ENCODE results near the gene NCK2.
A peak's percentile ranks its signal among the peaks of the same experiment; 100 is the strongest.

NCK2 gene

DNA sequence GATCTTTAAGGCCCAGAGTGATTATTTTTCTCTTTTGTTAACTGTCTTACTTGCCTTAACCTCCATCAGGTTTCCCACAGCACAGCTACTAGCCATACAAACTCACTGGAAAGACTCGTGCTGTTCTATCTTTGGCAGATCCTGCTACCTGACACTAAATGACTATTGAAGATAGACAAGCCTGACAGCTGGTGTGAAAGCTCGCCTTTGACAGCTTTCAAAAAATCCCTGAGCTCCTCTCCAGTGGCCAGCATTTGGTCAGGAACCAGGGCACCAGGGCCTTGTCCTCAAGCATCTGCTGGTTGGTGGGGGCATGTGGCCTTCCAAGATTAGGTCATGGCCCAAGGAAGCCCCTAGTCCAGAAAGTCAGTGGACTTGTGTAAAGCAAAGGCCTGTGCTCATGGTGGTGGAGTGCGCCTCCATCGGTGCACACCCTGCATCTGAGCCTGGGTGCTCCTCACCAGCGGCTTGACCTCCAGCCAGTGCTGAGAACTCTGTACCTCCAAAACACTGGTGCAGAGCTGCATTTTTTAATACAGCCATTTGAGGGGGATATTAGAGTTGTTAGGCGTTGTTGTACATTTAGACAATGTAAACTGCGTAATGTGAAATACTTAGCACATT lies 158.5 kb downstream of the NCK2 start:
- no peak for DNase-seq

- no peak for DNase-seq
Measured at GRCh38 chr2:105904938-105905337, 160.2 kb downstream of the NCK2 start.

GRCh38 chr2:105906481-105906880 lies 161.8 kb downstream of the NCK2 start:
- no peak for DNase-seq

DNA sequence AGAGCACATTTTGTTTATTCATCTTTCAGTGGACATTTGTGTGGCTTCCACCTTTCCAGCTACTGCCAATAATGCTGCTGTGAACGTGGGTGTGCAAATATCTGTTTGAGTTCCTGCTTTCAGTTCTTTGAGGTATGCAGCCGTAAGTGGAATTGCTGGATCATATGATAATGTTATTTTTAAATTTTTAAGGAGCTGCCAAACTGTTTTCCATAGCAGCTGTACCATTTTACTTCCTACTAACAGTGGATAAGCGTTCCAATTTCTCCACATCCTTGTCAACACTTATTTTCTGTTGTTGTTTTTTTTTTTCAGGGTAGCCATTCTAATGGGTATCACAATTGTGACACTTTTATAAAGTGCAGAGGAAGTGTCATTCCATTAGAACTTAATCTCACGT lies 162.5 kb downstream of the NCK2 start:
- DNase-seq = no peak

GRCh38 chr2:105909215-105909614 lies 164.5 kb downstream of the NCK2 start:
- DNase-seq = no peak

DNA sequence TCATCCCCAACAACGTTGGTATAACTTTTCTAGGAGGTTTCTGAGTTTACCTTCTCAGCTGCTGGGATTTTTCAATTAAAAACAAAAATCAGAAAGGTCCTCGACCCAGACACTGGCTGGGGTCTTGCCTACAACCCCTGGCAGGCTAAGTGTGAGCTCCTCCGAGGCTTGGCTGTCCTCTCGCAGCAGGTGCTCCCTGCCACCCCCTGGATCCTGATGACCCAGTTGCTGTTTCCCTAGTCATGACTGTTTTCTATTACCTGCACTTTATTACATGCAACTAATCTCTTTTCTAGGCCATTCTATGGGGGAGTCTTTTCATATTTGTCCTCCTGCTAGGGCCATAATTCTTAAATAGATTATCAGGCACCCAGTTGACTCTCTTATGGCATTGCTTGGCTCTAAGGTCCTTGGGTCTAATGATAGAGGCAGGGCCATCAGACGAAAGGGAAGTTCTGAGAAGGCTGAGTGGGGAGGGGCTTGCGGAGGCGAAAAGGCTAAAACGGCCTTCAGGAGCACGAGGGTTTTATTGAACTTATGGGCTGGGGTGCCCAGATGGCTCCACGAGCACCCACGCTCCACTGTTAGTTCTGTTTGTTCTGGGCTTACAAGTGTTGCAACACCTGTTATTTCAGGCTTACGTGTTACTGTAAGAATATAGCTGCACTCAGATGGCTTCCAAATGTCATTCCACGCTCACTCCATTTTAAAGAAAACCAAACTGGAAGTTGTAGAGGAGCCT lies 166.0 kb downstream of the NCK2 start:
- DNase-seq = no peak

GRCh38 chr2:105911425-105911824 lies 166.7 kb downstream of the NCK2 start:
- no peak for DNase-seq

DNA sequence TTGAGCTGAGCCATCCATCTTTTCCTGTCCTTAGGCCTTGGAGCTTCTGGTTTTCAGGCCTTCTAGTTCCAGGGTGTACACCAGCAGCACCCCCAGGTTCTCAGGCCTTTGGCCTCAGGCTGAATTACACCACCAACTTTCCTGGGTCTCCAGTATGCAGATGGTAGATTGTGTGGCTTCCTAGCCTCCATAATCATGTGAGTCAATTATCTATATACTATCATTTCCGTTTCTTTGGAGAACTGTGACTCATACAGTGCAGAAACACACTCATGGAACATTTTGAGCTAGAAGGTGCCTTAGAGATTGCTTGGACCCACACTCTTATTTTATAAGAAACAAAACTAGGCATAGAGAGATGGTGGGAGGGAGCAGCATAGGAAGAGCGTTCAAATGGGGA lies 167.4 kb downstream of the NCK2 start:
- DNase-seq = no peak

GRCh38 chr2:105915005-105915558 lies 170.4 kb downstream of the NCK2 start:
- DNase-seq = no peak

GRCh38 chr2:105917226-105917625 lies 172.5 kb downstream of the NCK2 start:
- DNase-seq = no peak

DNA sequence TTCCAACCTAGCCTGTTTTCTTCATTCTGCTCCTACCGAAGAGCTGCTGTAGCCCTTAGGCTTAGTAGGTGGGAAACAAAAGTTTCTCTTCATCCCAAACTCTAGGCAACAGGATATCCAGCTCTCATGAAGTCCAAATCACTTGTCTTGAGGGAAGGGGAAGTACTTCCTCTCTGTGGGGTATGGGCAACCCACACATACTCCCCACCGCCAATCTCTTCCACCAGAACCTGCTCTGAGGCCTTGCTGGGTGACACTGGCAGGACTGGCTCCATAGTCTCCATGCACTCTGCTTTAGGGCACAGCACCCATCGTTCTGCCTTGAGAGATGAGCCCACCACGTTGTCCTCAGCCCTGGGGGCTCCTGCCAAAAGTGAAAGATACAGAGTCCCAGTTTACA lies 173.0 kb downstream of the NCK2 start:
- no peak for DNase-seq

DNA sequence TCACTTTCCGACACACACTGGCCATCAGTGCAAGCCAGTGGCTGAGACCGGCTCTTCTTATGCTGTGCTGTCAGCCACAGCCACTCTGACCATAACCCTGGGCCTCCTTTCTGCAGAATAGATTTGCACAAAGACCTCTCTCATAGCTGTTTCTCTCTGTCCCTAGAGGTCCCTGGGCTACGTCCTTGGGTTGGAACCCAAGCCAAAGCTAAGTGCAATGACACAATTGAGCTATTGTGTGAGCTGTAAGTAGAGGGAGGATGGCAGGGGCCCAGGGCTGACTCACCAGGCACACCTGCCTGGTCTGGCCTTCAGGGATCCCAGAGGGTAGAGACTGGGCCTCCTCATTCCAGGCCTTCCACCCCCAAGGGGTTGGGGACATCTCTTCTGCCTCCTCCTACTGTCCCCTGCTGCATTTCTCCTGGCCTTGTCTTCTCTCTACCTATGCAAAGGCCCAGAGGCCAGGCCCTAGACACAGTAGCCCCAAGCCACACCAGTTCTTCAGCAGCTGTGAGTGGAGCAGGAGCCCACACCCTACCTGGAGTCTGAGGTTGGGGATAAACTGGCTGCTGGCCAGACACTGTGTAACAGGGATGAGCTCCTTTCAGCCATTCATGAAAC lies 174.6 kb downstream of the NCK2 start:
- no peak for DNase-seq

DNA sequence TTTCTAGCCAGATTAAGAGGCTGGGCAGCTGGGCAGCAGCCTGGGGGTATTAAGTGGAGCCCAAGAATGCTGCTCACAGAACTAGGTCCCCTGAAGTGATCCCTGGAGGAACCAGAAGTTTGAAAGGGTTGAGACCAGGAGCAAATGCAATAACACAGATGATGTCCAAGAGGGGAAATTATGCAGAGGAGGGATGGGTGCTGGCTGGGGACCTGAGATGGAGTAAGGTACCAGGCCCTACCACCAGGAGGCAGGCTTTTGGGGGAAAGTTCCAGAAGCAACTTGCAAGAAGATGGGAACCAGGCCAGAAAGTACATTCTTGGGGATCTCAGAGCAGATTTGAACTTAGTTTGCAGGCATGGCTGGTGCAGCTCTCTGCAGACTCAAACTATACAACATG lies 175.1 kb downstream of the NCK2 start:
- peak; percentile 15 for DNase-seq

DNA sequence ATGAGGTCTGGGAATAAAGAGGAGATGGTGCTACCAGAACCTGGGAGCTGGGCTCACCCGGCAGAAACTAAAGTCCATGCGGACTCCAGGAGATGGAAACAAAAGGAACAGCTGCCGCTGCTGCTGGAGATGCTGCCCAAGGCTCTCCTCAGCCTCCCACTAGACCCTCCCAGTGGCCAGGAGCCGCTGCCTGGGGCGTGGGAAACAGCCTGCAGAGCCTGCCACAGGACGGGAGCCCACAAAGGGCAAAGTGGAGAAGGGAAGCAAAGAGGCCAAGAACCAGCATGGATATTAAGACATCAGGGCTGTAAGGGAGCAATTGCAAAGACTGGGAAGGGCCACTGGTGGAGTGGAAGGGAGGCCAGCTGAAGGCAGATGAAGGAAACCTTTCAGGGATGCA lies 179.6 kb downstream of the NCK2 start:
- DNase-seq = no peak

- DNase-seq = no peak
Measured at GRCh38 chr2:105924932-105925331, 180.2 kb downstream of the NCK2 start.

GRCh38 chr2:105925390-105925789 lies 180.7 kb downstream of the NCK2 start:
- DNase-seq = no peak

DNA sequence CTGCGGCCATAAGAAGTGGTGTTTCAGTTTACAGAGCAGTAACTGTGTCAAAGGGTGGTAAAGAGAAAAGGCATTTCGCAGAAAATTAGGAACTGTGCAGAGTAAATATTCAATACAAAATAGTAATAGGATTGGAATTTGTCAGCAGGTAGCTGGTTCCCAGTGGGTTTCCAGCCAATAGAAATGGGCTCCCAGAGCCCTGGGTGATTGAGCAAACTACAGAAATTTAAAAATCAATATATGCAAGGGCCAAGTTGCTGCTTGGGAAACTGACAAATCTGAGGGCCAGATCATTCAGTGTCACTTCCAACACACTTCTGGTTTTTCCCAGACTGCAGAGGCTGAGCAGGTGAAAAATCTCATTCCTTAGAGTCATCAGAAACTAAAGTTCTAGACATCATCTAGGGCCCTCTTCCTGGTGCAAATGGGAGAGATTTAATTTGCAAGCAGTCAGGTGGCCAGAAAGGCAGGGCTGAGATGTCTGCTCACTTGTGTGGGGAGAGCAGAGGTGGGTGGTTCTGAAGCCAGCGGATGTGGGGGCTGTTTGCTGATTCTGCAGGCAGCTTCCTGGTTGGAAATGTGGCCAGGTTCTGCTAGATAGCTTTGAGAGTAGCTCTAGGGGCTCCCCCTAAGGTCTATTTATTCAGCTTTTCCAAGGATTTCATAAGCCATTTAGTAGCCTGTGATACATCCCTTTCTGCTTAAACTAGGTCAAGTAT lies 182.4 kb downstream of the NCK2 start:
- no peak for DNase-seq

DNA sequence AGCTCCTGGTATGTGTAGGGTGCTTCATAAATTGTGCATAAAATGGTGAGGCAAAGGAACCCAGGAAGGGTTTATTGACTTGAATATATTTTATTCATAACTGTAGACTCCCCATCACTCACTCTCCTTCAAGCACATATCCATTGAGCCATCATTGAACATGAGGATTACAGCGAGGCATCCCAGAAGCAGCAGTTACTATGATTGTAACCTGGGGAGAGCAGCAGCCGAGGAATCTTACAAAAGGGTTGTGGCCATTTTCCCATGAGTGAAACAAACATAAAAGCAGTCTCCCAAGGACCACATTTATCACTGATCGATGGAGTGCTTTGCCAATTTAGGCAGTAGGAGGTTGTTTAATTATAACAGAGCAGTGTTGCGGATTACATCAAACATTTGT lies 183.4 kb downstream of the NCK2 start:
- no peak for DNase-seq

DNA sequence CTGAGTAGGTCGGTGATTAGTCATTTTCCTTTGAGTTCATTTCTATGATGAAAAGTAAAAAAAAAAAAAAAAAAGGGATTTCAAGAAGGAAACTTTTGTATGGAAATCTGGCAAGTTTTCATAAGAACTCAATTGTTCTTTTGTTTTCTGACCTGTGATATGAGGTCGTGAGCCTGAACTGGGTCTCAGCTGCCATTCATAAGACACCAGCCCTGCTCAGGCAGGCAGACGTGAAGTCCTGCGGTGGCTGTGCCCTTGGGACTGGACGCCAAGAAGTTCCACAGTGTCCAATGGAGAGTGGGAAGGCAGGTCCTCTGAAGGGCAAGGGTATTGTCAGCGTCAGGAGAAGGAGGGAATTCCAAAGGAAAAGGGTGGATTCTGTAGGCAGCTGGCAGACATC lies 183.9 kb downstream of the NCK2 start:
- no peak for DNase-seq

- no peak for DNase-seq
Measured at GRCh38 chr2:105929516-105929915, 184.8 kb downstream of the NCK2 start.

DNA sequence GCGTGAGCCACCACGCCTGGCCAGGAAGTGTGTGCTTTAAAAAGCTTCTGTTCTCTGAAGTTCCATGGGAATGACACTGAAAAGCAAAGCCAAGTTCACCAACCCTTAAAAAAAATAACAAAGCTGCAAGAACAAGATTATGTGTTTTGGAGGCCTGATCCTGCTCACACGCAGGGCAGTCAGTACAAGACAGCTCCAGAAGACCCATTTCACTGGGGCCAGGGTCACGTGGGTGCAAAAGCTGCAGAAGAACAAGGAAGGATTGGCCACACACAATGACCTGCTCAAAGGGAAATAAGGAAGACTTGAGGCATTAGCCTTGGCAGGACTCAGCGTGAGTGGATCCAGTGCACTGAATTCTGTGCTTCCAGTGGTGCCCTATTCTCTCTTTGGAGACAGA lies 187.9 kb downstream of the NCK2 start:
- no peak for DNase-seq

DNA sequence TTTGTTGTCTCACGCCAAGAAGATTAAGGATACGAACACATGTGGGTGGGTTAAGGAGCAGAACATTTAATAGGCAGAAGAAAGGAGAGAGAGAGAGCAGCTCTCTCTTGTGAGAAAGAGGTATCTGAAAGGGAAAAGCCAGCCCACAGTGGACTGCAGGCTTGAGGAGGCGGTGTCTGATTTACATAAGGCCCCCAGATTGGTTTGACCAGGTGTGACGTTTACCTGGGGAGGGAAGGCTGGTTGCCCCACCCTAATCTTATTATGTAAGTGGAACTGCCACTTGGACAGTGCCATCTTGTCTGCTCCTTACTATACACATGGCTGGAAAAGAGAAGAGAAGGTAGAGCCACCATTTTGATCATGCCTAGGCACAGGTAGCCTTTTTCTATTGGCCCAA lies 189.2 kb downstream of the NCK2 start:
- DNase-seq = no peak

DNA sequence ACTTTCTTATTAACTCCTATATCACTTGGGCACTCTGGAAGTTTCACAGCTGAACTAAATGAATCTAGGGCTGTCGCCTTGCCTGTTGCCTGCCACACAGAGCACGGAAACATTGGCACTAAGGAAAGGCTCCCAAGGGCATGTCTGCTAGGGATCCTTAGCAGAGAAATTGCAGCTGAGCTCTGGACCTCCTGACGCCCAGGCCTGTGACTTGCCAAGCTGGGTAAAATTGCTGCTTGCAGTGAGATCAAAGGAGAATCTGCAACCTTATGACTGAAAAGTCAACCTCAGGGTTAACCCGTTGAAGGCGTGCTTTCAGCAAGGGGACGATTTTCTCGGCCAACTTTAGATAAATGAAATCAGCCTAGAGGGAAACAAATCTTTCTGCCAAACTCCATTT lies 189.8 kb downstream of the NCK2 start:
- DNase-seq = no peak

DNA sequence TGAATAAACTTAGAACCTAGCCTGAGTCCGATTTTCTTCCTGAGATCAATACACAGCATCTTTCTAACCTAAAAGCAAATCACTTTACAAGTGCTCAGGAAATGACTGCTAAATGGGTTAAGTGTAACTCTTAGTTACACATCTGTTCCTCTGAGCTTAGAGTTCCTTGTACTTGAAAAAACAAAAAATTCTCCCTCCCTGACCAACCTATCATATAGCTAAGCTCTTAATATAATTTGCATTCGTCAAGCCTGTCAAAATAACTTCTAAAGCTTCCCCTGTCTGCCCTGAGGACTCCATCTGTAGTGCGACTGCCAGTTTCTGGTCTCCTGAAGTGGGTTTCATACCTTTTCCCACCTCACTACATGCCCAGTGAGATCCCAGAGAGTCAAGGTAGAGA lies 190.4 kb downstream of the NCK2 start:
- DNase-seq = no peak

All from T1000 (cell line).